ENCODE results near the gene ANKH.

ANKH gene

GRCh38 chr5:14906628-14907027 is 35.0 kb upstream of the ANKH start:
- TF ChIP-seq EZH2phosphoT487 (IDR thresholded peaks at IDR 0.05; ENCODE audit: borderline replicate concordance, low read length): no peak
- no peak for TF ChIP-seq CTCF (IDR thresholded peaks at IDR 0.05; ENCODE audit: low read depth, low read length, poor library complexity, severe bottlenecking)
- Histone ChIP-seq H4K20me1 (ENCODE audit: control insufficient read depth, insufficient read depth, low read depth, low read length) (no peaks in the 10 kb centered on the region), H3K4me2 (ENCODE audit: low read length) (no peak overlapping the region), H3K36me3 (ENCODE audit: control insufficient read depth, low read length) (no peaks in the 10 kb centered on the region), H3K79me2 (ENCODE audit: control insufficient read depth, low read length) (no peaks in the 10 kb centered on the region), H3K9me3 (ENCODE audit: control insufficient read depth, insufficient read depth, low read length) (no peaks in the 10 kb centered on the region), H3K27ac (ENCODE audit: low read depth, low read length) (no peak overlapping the region), H3K27me3 (ENCODE audit: control insufficient read depth, low read length) (peaks cover 4% of the 10 kb centered on the region), H3K9me2 (replicated peaks; ENCODE audit: control insufficient read depth, low read length) (no peaks in the 10 kb centered on the region), H3K4me3 (ENCODE audit: low read length) (no peak overlapping the region), H3F3A (ENCODE audit: control insufficient read depth, insufficient read depth) (no peaks in the 10 kb centered on the region), H3K4me1 (ENCODE audit: control insufficient read depth, low read length) (peaks cover 4% of the 10 kb centered on the region)

GRCh38 chr5:14902826-14903560 is 31.4 kb upstream of the ANKH start:
- no peak overlapping the region for H3K4me3 ChIP-seq (ENCODE audit: low read length)
- no peaks in the 10 kb centered on the region for H4K20me1 ChIP-seq (ENCODE audit: control insufficient read depth, insufficient read depth, low read depth, low read length)
- peaks cover 4% of the 10 kb centered on the region for H3K4me1 ChIP-seq (ENCODE audit: control insufficient read depth, low read length)
- no peaks in the 10 kb centered on the region for H3K79me2 ChIP-seq (ENCODE audit: control insufficient read depth, low read length)
- H3K9me3 ChIP-seq (ENCODE audit: control insufficient read depth, insufficient read depth, low read length): no peaks in the 10 kb centered on the region
- TF ChIP-seq EZH2phosphoT487 (IDR thresholded peaks at IDR 0.05; ENCODE audit: borderline replicate concordance, low read length) (no peak), CTCF (IDR thresholded peaks at IDR 0.05; ENCODE audit: low read depth, low read length, poor library complexity, severe bottlenecking) (no peak)
- H3K4me2 ChIP-seq (ENCODE audit: low read length): no peak overlapping the region
- no peaks in the 10 kb centered on the region for H3K9me2 ChIP-seq (replicated peaks; ENCODE audit: control insufficient read depth, low read length)
- peaks cover 9% of the 10 kb centered on the region for H3K27me3 ChIP-seq (ENCODE audit: control insufficient read depth, low read length)
- H3K27ac ChIP-seq (ENCODE audit: low read depth, low read length): no peak overlapping the region
- no peaks in the 10 kb centered on the region for H3F3A ChIP-seq (ENCODE audit: control insufficient read depth, insufficient read depth)
- H3K36me3 ChIP-seq (ENCODE audit: control insufficient read depth, low read length): no peaks in the 10 kb centered on the region

GRCh38 chr5:14901462-14902051 is 30.0 kb upstream of the ANKH start:
- H3K79me2 ChIP-seq (ENCODE audit: control insufficient read depth, low read length): no peaks in the 10 kb centered on the region
- H3K4me3 ChIP-seq (ENCODE audit: low read length): no peak overlapping the region
- no peak overlapping the region for H3K4me2 ChIP-seq (ENCODE audit: low read length)
- H3F3A ChIP-seq (ENCODE audit: control insufficient read depth, insufficient read depth): no peaks in the 10 kb centered on the region
- no peak overlapping the region for H3K27ac ChIP-seq (ENCODE audit: low read depth, low read length)
- peaks cover 4% of the 10 kb centered on the region for H3K4me1 ChIP-seq (ENCODE audit: control insufficient read depth, low read length)
- no peaks in the 10 kb centered on the region for H4K20me1 ChIP-seq (ENCODE audit: control insufficient read depth, insufficient read depth, low read depth, low read length)
- H3K36me3 ChIP-seq (ENCODE audit: control insufficient read depth, low read length): no peaks in the 10 kb centered on the region
- no peaks in the 10 kb centered on the region for H3K9me3 ChIP-seq (ENCODE audit: control insufficient read depth, insufficient read depth, low read length)
- TF ChIP-seq EZH2phosphoT487 (IDR thresholded peaks at IDR 0.05; ENCODE audit: borderline replicate concordance, low read length) (no peak), CTCF (IDR thresholded peaks at IDR 0.05; ENCODE audit: low read depth, low read length, poor library complexity, severe bottlenecking) (no peak)
- peaks cover 9% of the 10 kb centered on the region for H3K27me3 ChIP-seq (ENCODE audit: control insufficient read depth, low read length)
- H3K9me2 ChIP-seq (replicated peaks; ENCODE audit: control insufficient read depth, low read length): no peaks in the 10 kb centered on the region

All from DOHH2 (cell line).